Upper lobe of left lung (tissue), 4 donors: Measurements from ENCODE around the gene PHLDA3.
"Not testable (repeated sequence)": the region's sequence is repeated elsewhere in the genome, so short reads cannot be mapped to it uniquely, and the experiment has no call there.

Source experiments
- CTCF ChIP-seq, 6 experiments: fragments of 450-650 bp in 4 of 6; fragments of 200-600 bp in 2 of 6; sonication (generic) in 2 of 6; IDR thresholded peaks; one replicate each; pipeline ENCODE4 v1.5.1; 2016 to 2019; ENCODE audit warnings: antibody characterized with exemption in 6 of 6
- POLR2AphosphoS5 ChIP-seq, 2 donors: sonication (generic); formaldehyde crosslinking; IDR thresholded peaks; one replicate each; pipeline ENCODE4 v1.5.1; 2017; ENCODE audit warnings: antibody characterized with exemption in 2 of 2

- TF ChIP-seq CTCF, POLR2AphosphoS5 (IDR thresholded peaks at IDR 0.05): not testable (repeated sequence)
These were observed 3.3 kb upstream of the PHLDA3 start for GRCh38 chr1:201472321-201472720.
